Ureter (tissue), 1 donor: Measurements from ENCODE around the gene EHF. TPM values are rescaled to one million over a fixed set of nuclear protein-coding genes. Genes with fewer than 3 reads are reported as not detected.
A peak's percentile ranks its signal among the peaks of the same experiment; 100 is the strongest.

Experiments used
- DNase-seq: peaks from one replicate; pipeline ENCODE4 v3.0.0-alpha.2; 2020; ENCODE audit warnings: low spot score
- total RNA-seq: library from RNA; stranded (reverse); gene quantifications from one replicate; pipeline ENCODE4 v1.2.4, GENCODE V29; 2023
- donor health status: DM: yes; HTN: yes; CAD: no.

EHF gene
- total RNA-seq, 1 donor from 2014 or later = 309 TPM

GRCh38 chr11:34624069-34624468 is 3.2 kb downstream of the EHF start:
- peak; percentile 68 for DNase-seq

GRCh38 chr11:34625576-34625975 is 4.7 kb downstream of the EHF start:
- DNase-seq = no peak

- no peak for DNase-seq
These were observed 5.5 kb downstream of the EHF start for GRCh38 chr11:34626393-34626792.

GRCh38 chr11:34627197-34627596 is 6.3 kb downstream of the EHF start:
- no peak for DNase-seq

- no peak for DNase-seq
These were observed 8.8 kb downstream of the EHF start for GRCh38 chr11:34629711-34630110.

GRCh38 chr11:34630544-34630943 is 9.7 kb downstream of the EHF start:
- DNase-seq = no peak

GRCh38 chr11:34631297-34631696 is 10.4 kb downstream of the EHF start:
- no peak for DNase-seq

- no peak for DNase-seq
These were observed 10.8 kb downstream of the EHF start for GRCh38 chr11:34631737-34632104.

- DNase-seq = no peak
These were observed 11.4 kb downstream of the EHF start for GRCh38 chr11:34632105-34632791.

GRCh38 chr11:34633640-34633989 is 12.7 kb downstream of the EHF start:
- DNase-seq = no peak

GRCh38 chr11:34633990-34634693 is 13.2 kb downstream of the EHF start:
- no peak for DNase-seq

GRCh38 chr11:34634694-34635062 is 13.8 kb downstream of the EHF start:
- no peak for DNase-seq

GRCh38 chr11:34636127-34636526 is 15.2 kb downstream of the EHF start:
- DNase-seq = no peak

- no peak for DNase-seq
These were observed 16.4 kb downstream of the EHF start for GRCh38 chr11:34637303-34637702.

GRCh38 chr11:34638897-34639296 is 18.0 kb downstream of the EHF start:
- no peak for DNase-seq

GRCh38 chr11:34639545-34639944 is 18.7 kb downstream of the EHF start:
- no peak for DNase-seq

- peak; percentile 84 for DNase-seq
These were observed 19.4 kb downstream of the EHF start for GRCh38 chr11:34640050-34640923.

- DNase-seq = no peak
These were observed 20.0 kb downstream of the EHF start for GRCh38 chr11:34640924-34641275.

- DNase-seq = no peak
These were observed 20.6 kb downstream of the EHF start for GRCh38 chr11:34641456-34641855.

- no peak for DNase-seq
These were observed 21.2 kb downstream of the EHF start for GRCh38 chr11:34642001-34642554.

- no peak for DNase-seq
These were observed 22.0 kb downstream of the EHF start for GRCh38 chr11:34642873-34643272.

- no peak for DNase-seq
These were observed 22.4 kb downstream of the EHF start for GRCh38 chr11:34643311-34643710.

- DNase-seq = no peak
These were observed 23.0 kb downstream of the EHF start for GRCh38 chr11:34643846-34644245.
